ENCODE measurements around the gene LMBR1L. TPM values are rescaled to one million over a fixed set of nuclear protein-coding genes. Genes with fewer than 3 reads are reported as not detected.

Gene LMBR1L
- total and polyA plus RNA-seq, 2 of the 13 experiments (the other 11 are each of a cell fraction or from before 2014, with no cell fraction given), result 12.2 to 65.9 TPM

DNA sequence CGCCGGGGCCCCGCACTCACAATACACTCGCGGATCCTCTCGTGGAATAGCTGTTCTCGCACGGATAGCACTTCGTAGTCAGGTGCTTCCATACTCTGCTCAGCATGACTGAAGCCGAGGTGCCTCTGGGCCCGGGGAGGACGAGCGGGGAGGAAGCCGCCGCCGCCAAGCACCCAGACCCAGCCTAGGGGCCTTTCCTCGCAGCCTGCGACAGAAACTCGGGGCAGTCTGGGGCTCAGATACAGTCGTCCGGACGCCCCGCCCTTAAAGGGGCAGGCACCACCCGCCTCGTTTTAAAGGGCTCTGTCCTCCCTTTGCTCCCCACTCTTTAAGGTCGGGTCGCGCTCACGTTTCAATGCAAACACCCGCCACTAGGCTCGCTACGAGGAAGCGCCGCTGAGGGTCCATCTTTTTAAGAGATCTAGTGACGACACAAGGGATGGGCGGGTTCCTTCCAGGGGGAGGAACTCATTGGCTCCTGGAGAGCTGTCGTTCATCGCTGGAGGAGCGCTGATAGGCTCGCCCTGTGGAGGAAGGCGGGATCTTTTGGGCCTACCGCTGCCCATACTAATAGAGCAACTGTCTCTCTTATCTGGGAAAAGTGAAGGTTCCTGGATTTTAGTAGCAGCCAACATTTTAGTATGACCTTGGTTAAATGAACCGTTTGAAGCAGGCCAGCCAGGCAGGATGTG is at the start of gene LMBR1L (continued):
- TF ChIP-seq, protein P1, sequence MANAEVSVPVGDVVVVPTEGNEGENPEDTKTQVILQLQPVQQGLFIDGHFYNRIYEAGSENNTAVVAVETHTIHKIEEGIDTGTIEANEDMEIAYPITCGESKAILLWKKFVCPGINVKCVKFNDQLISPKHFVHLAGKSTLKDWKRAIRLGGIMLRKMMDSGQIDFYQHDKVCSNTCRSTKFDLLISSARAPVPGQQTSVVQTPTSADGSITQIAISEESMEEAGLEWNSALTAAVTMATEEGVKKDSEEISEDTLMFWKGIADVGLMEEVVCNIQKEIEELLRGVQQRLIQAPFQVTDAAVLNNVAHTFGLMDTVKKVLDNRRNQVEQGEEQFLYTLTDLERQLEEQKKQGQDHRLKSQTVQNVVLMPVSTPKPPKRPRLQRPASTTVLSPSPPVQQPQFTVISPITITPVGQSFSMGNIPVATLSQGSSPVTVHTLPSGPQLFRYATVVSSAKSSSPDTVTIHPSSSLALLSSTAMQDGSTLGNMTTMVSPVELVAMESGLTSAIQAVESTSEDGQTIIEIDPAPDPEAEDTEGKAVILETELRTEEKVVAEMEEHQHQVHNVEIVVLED (CRISPR knock-in tag; IDR thresholded peaks at IDR 0.05; ENCODE audit: borderline replicate concordance), result peak; percentile 71; the same call in 1 of the 2 replicates
- no peak for TF ChIP-seq ZNF7 (CRISPR knock-in tag; IDR thresholded peaks at IDR 0.05)
- peak; percentile 39; the same call in 1 of the 2 replicates for TF ChIP-seq ZNF772 (CRISPR knock-in tag; IDR thresholded peaks at IDR 0.05)
- TF ChIP-seq IRF2 (CRISPR knock-in tag; IDR thresholded peaks at IDR 0.05), result no peak
- TF ChIP-seq PPARG (CRISPR knock-in tag; conservative IDR thresholded peaks at IDR 0.05), result no peak
- TF ChIP-seq ARID2 (CRISPR knock-in tag; IDR thresholded peaks at IDR 0.05; ENCODE audit: borderline replicate concordance), result no peak
- TF ChIP-seq HNRNPL (IDR thresholded peaks at IDR 0.05; ENCODE audit: low read depth, low read length), result no peak
- peak; percentile 62; the same call in 1 of the 2 replicates for TF ChIP-seq ZNF501 (CRISPR knock-in tag; IDR thresholded peaks at IDR 0.05)
- 0 out of 2 replicates have a peak, but pooled peaks have one; percentile 47 for TF ChIP-seq ISX (CRISPR knock-in tag; conservative IDR thresholded peaks at IDR 0.05)
- peak; percentile 76 for TF ChIP-seq ELF1 (CRISPR knock-in tag; IDR thresholded peaks at IDR 0.05)
- TF ChIP-seq PAF1 (CRISPR knock-in tag; IDR thresholded peaks at IDR 0.05), result no peak
- TF ChIP-seq FOSL1 (CRISPR knock-in tag; IDR thresholded peaks at IDR 0.05; ENCODE audit: borderline replicate concordance), result no peak
- no peak for TF ChIP-seq FOSL2 (CRISPR knock-in tag; IDR thresholded peaks at IDR 0.05)
- TF ChIP-seq EED (CRISPR knock-in tag; IDR thresholded peaks at IDR 0.05), result no peak
- TF ChIP-seq, protein P2, sequence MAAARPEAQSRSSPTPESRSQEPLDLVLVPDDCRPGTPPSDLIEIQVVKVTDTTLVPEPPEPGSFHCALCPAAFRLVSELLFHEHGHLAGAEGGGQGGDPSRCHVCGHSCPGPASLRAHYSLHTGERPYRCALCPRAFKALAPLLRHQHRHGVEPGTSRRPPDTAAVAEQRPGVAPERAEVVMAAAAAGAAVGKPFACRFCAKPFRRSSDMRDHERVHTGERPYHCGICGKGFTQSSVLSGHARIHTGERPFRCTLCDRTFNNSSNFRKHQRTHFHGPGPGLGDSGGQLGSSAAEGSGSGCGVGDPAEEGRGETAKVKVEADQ (CRISPR knock-in tag; IDR thresholded peaks at IDR 0.05; ENCODE audit: borderline replicate concordance), result 0 out of 2 replicates have a peak, but pooled peaks have one; percentile 43
- TF ChIP-seq ZSCAN29 (CRISPR knock-in tag; conservative IDR thresholded peaks at IDR 0.05), result no peak
- TF ChIP-seq, protein P3, sequence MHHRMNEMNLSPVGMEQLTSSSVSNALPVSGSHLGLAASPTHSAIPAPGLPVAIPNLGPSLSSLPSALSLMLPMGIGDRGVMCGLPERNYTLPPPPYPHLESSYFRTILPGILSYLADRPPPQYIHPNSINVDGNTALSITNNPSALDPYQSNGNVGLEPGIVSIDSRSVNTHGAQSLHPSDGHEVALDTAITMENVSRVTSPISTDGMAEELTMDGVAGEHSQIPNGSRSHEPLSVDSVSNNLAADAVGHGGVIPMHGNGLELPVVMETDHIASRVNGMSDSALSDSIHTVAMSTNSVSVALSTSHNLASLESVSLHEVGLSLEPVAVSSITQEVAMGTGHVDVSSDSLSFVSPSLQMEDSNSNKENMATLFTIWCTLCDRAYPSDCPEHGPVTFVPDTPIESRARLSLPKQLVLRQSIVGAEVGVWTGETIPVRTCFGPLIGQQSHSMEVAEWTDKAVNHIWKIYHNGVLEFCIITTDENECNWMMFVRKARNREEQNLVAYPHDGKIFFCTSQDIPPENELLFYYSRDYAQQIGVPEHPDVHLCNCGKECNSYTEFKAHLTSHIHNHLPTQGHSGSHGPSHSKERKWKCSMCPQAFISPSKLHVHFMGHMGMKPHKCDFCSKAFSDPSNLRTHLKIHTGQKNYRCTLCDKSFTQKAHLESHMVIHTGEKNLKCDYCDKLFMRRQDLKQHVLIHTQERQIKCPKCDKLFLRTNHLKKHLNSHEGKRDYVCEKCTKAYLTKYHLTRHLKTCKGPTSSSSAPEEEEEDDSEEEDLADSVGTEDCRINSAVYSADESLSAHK (CRISPR knock-in tag; IDR thresholded peaks at IDR 0.05; ENCODE audit: borderline replicate concordance), result no peak
- no peak for TF ChIP-seq ZBTB7A (CRISPR knock-in tag; IDR thresholded peaks at IDR 0.05)
- TF ChIP-seq, protein P4, sequence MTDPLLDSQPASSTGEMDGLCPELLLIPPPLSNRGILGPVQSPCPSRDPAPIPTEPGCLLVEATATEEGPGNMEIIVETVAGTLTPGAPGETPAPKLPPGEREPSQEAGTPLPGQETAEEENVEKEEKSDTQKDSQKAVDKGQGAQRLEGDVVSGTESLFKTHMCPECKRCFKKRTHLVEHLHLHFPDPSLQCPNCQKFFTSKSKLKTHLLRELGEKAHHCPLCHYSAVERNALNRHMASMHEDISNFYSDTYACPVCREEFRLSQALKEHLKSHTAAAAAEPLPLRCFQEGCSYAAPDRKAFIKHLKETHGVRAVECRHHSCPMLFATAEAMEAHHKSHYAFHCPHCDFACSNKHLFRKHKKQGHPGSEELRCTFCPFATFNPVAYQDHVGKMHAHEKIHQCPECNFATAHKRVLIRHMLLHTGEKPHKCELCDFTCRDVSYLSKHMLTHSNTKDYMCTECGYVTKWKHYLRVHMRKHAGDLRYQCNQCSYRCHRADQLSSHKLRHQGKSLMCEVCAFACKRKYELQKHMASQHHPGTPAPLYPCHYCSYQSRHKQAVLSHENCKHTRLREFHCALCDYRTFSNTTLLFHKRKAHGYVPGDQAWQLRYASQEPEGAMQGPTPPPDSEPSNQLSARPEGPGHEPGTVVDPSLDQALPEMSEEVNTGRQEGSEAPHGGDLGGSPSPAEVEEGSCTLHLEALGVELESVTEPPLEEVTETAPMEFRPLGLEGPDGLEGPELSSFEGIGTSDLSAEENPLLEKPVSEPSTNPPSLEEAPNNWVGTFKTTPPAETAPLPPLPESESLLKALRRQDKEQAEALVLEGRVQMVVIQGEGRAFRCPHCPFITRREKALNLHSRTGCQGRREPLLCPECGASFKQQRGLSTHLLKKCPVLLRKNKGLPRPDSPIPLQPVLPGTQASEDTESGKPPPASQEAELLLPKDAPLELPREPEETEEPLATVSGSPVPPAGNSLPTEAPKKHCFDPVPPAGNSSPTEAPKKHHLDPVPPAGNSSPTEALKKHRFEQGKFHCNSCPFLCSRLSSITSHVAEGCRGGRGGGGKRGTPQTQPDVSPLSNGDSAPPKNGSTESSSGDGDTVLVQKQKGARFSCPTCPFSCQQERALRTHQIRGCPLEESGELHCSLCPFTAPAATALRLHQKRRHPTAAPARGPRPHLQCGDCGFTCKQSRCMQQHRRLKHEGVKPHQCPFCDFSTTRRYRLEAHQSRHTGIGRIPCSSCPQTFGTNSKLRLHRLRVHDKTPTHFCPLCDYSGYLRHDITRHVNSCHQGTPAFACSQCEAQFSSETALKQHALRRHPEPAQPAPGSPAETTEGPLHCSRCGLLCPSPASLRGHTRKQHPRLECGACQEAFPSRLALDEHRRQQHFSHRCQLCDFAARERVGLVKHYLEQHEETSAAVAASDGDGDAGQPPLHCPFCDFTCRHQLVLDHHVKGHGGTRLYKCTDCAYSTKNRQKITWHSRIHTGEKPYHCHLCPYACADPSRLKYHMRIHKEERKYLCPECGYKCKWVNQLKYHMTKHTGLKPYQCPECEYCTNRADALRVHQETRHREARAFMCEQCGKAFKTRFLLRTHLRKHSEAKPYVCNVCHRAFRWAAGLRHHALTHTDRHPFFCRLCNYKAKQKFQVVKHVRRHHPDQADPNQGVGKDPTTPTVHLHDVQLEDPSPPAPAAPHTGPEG (CRISPR knock-in tag; IDR thresholded peaks at IDR 0.05), result no peak
